Cardiac muscle cell (in vitro differentiated cells and primary cell): ENCODE results near the gene PRKG1. TPM values are rescaled to one million over a fixed set of nuclear protein-coding genes. Genes with fewer than 3 reads are reported as not detected.

Source experiments
- DNase-seq, 2 donors: peaks; one replicate each; pipeline versions ENCODE4 v3.0.0 to v3.0.0-alpha.2; 2010 to 2017; ENCODE audit warnings: low read depth in 1 of 2, low spot score in 1 of 2
- H3K27ac ChIP-seq: fragments of 200-600 bp; sonication (generic); 2 replicates; pipeline ENCODE4 v1.5.1; 2016
- H3K27me3 ChIP-seq: fragments of 200-600 bp; sonication (generic); 2 replicates; pipeline ENCODE4 v1.6.0; 2016; ENCODE audit warnings: control low read depth
- H3K36me3 ChIP-seq: fragments of 200-600 bp; sonication (generic); 2 replicates; pipeline ENCODE4 v1.5.1; 2016; ENCODE audit warnings: control low read depth
- H3K4me1 ChIP-seq: fragments of 200-600 bp; sonication (generic); 2 replicates; pipeline ENCODE4 v1.8.1; 2017; ENCODE audit warnings: low read depth, mild to moderate bottlenecking, mixed run types
- H3K4me3 ChIP-seq: fragments of 200-600 bp; sonication (generic); 2 replicates; pipeline ENCODE4 v1.5.1; 2016; ENCODE audit warnings: mild to moderate bottlenecking
- H3K9me3 ChIP-seq: fragments of 200-600 bp; sonication (generic); 2 replicates; pipeline ENCODE4 v1.5.1; 2017; ENCODE audit warnings: low read depth, mild to moderate bottlenecking, control low read depth
- CTCF ChIP-seq: IDR thresholded peaks from 2 replicates; pipeline ENCODE4 v1.5.1; 2012; ENCODE audit warnings: low read depth, mild to moderate bottlenecking, low read length
- polyA plus RNA-seq: library from polyadenylated mRNA; unstranded; fragments of >200 nt; fragmentation: Nextera tagmentation; extraction: Ambion mirVana; gene quantifications from 2 replicates; pipeline ENCODE4 v1.2.1, GENCODE V29; 2016
- total RNA-seq: library from RNA; depleted of rRNA; stranded (reverse); fragments of >200 nt; gene quantifications from 2 replicates; pipeline ENCODE4 v1.2.3, GENCODE V29; 2016

Gene PRKG1
- total and polyA plus RNA-seq, 2 experiments from 2014 or later = 2.9 to 13.3 TPM

DNA sequence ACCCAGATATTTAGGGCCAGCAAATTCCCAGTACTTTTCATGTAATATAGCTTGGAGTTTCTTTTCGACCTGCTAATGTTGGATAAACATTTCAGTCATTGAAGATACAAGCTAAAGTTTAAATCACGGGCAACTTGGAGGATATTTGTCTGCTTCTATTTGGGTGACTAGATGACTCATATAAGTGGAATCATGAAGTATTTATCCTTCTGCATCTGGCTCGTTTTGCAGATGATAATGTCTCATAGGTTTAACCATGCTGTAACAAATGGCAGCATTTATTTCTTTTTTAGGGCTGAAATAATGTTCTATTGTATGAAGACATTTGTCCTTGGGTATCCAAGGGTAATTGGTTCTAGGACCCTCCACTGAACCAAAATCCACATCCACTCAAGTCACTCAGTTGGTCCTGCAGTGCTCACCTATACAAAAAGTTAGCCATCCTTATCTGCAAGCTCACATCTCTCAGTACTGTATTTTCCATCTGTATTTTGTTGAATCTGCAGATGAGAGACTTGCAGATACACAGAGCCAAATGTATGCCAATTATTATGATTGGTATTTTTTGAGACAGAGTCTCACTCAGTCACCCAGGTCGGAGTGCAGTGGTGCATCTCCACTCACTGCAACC lies 812.3 kb downstream of the PRKG1 start:
- Histone ChIP-seq H3K4me1 (no peaks in the 10 kb centered on the region), H3K27ac (no peak overlapping the region), H3K27me3 (no peaks in the 10 kb centered on the region), H3K4me3 (no peak overlapping the region), H3K9me3 (no peaks in the 10 kb centered on the region), H3K36me3 (no peaks in the 10 kb centered on the region)
- peak in 1 of 2 donors; percentile 38 for DNase-seq
- no peak for TF ChIP-seq CTCF

GRCh38 chr10:51888263-51888662 lies 814.0 kb downstream of the PRKG1 start:
- H3K36me3 ChIP-seq = no peaks in the 10 kb centered on the region
- no peak overlapping the region for H3K4me3 ChIP-seq
- H3K27ac ChIP-seq = no peak overlapping the region
- no peaks in the 10 kb centered on the region for H3K9me3 ChIP-seq
- TF ChIP-seq CTCF = no peak
- no peak for DNase-seq
- H3K27me3 ChIP-seq = no peaks in the 10 kb centered on the region
- no peaks in the 10 kb centered on the region for H3K4me1 ChIP-seq

DNA sequence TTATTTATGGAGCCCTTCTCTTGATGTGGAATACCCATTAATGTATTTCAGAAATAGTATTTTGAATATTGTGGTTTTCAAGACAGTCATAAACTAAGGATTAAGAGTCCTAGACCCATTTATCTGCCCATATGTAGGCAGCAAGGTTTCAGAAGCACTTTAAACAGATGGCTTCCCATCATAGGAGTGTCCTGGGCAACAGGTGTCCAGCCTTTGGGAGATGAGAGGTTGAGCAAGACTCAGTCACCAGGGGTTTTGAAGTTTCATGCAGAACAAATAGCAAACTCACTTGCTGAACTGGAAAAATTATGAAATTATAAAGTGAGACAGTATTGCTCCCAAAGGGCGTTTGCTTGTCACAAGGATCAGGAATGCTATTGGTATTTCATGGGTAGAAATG lies 818.0 kb downstream of the PRKG1 start:
- no peaks in the 10 kb centered on the region for H3K9me3 ChIP-seq
- H3K4me1 ChIP-seq = no peaks in the 10 kb centered on the region
- DNase-seq = no peak
- H3K36me3 ChIP-seq = no peaks in the 10 kb centered on the region
- H3K27me3 ChIP-seq = no peaks in the 10 kb centered on the region
- H3K27ac ChIP-seq = no peak overlapping the region
- no peak overlapping the region for H3K4me3 ChIP-seq
- TF ChIP-seq CTCF = no peak

DNA sequence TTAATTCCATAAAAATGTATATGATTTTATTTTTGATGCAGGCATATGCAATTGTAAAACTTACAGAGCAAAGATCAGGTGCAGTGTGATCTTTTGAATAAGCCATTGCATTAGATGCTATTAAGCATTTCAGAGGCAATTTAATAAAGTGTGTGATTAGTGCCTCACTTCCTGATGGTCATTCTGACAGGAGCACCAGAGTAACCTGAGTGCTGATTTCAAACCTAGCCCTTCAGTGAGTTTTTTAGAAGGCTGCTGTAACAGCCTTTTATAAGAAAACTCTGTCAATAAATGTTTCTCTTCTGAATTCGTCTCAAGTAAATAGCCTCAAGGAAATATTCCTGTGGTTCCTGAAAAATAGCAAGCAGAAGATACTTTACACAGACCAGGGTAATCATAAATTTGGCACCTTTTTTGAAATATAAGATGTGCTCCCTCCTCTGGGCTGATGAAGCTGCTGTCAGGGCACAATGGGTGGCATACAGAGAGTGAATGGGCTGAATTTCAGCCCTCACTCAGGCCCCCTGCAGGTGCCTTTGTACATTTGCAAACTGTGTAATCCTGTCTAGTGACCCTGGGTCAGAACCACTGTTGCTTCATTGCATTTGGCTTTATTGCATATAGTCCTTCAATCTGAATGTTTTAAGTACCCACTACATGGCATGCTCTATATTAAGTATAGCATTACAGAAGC lies 818.8 kb downstream of the PRKG1 start:
- no peaks in the 10 kb centered on the region for H3K27me3 ChIP-seq
- peak; percentile 18 for TF ChIP-seq CTCF
- no peak overlapping the region for H3K4me3 ChIP-seq
- H3K4me1 ChIP-seq = no peaks in the 10 kb centered on the region
- no peaks in the 10 kb centered on the region for H3K36me3 ChIP-seq
- H3K27ac ChIP-seq = no peak overlapping the region
- DNase-seq = peak; percentile 6 to 32
- no peaks in the 10 kb centered on the region for H3K9me3 ChIP-seq

DNA sequence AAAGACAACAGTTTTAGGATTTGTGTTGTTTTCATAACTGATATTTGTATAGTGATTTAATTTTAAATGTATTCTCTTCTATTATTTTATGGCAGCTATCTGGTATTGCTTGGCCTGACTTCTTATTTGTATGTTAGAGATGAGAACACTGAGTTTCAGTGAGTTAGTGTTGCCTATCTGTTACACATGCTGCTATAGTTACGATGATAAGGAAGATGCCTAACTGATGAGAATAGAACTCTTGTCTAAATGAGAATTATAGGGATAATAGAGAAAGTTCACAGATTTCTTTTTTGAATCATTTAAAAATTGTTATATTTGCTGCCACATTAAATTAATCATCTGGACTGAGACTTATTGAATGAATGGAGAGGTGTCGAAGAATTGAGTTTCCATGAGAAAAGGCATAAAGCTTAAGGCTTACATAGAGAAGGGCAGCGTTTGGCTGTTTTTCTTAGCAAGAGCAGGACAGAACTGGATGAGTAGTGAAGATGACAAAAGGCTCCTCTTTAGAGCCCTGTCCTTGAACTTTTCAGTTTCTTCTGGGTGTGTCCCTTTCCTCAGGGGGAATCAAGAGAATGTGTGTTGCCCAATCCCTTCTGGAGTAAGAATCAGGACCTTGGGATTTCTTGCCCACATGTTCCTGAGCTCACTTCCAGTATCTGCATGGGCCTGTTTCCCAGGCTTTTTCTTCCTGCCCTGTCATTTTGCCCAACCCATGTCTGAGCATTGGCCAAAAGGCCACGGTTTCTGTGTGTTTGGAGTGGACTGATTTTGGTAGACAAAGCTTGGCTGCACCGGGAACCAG lies 820.7 kb downstream of the PRKG1 start:
- H3K4me3 ChIP-seq = no peak overlapping the region
- H3K9me3 ChIP-seq = no peaks in the 10 kb centered on the region
- no peak overlapping the region for H3K27ac ChIP-seq
- no peaks in the 10 kb centered on the region for H3K36me3 ChIP-seq
- no peak for TF ChIP-seq CTCF
- H3K27me3 ChIP-seq = no peaks in the 10 kb centered on the region
- no peaks in the 10 kb centered on the region for H3K4me1 ChIP-seq
- peak in 1 of 2 donors; percentile 90 for DNase-seq
